GM19193 (cell line): ENCODE data around the gene ZBTB44.

Experiments used
- POLR2A ChIP-seq: IDR thresholded peaks from 4 replicates; pipeline ENCODE4 v1.6.1; 2011; ENCODE audit not compliant: insufficient read depth, insufficient read length; ENCODE audit errors: extremely low read depth

Gene ZBTB44

GRCh38 chr11:130234315-130234714 is 80.4 kb downstream of the ZBTB44 start:
- TF ChIP-seq POLR2A = no peak

GRCh38 chr11:130227373-130227772 is 87.3 kb downstream of the ZBTB44 start:
- TF ChIP-seq POLR2A = no peak

GRCh38 chr11:130223291-130223971 is 91.3 kb downstream of the ZBTB44 start:
- TF ChIP-seq POLR2A = no peak

- no peak for TF ChIP-seq POLR2A
These were observed 94.2 kb downstream of the ZBTB44 start for GRCh38 chr11:130220311-130221035.

- TF ChIP-seq POLR2A = no peak
These were observed 95.6 kb downstream of the ZBTB44 start for GRCh38 chr11:130219148-130219547.

- TF ChIP-seq POLR2A = no peak
These were observed 96.1 kb downstream of the ZBTB44 start for GRCh38 chr11:130218501-130219070.

GRCh38 chr11:130217133-130218031 is 97.3 kb downstream of the ZBTB44 start:
- TF ChIP-seq POLR2A = no peak

GRCh38 chr11:130216591-130217132 is 98.1 kb downstream of the ZBTB44 start:
- no peak for TF ChIP-seq POLR2A

- no peak for TF ChIP-seq POLR2A
These were observed 98.5 kb downstream of the ZBTB44 start for GRCh38 chr11:130216221-130216550.

GRCh38 chr11:130215531-130216220 is 99.0 kb downstream of the ZBTB44 start:
- TF ChIP-seq POLR2A = no peak

- no peak for TF ChIP-seq POLR2A
These were observed 99.7 kb downstream of the ZBTB44 start for GRCh38 chr11:130214861-130215530.

GRCh38 chr11:130213979-130214281 is 100.8 kb downstream of the ZBTB44 start:
- TF ChIP-seq POLR2A = no peak

GRCh38 chr11:130213143-130213978 is 101.4 kb downstream of the ZBTB44 start:
- no peak for TF ChIP-seq POLR2A
